DND-41 (cell line): Measurements from ENCODE around the gene FCER1G.

Experiments
- ATAC-seq: fragments of 200-7000 bp; cut with Tn5 transposase; 3 replicates; pipeline ENCODE4 v1.9.1; 2021; ENCODE audit warnings: low read depth; ENCODE audit not compliant: insufficient read depth
- DNase-seq: peaks from one replicate; pipeline ENCODE4 v3.0.0-alpha.2; 2020
- H2AFZ ChIP-seq: 2 replicates; pipeline ENCODE4 v1.6.0; 2012; ENCODE audit warnings: low read depth, low read length
- H3K27ac ChIP-seq: 2 replicates; pipeline ENCODE4 v1.5.1; 2012; ENCODE audit warnings: low read length, inconsistent platforms
- H3K27me3 ChIP-seq: fragments of 200-600 bp; sonication (generic); 2 replicates; pipeline ENCODE4 v1.6.0; 2012; ENCODE audit warnings: low read length, mild to moderate bottlenecking, inconsistent platforms; ENCODE audit not compliant: insufficient read depth, poor library complexity
- H3K36me3 ChIP-seq: 2 replicates; pipeline ENCODE4 v1.5.1; 2012; ENCODE audit warnings: low read length, inconsistent platforms; ENCODE audit not compliant: insufficient read depth
- H3K4me1 ChIP-seq: 2 replicates; pipeline ENCODE4 v1.5.1; 2012; ENCODE audit warnings: mild to moderate bottlenecking, low read length; ENCODE audit not compliant: insufficient read depth
- H3K4me2 ChIP-seq: 2 replicates; pipeline ENCODE4 v1.6.0; 2012; ENCODE audit warnings: mild to moderate bottlenecking, moderate library complexity, low read length, inconsistent platforms; ENCODE audit not compliant: insufficient read depth
- H3K4me3 ChIP-seq, 2 experiments: fragments of 200-600 bp in 1 of 2; shearing (Covaris generic) in 1 of 2; 2 replicates each; pipeline ENCODE4 v1.5.1; 2012 to 2016; ENCODE audit warnings: inconsistent platforms in 2 of 2, low read length in 2 of 2, mild to moderate bottlenecking in 2 of 2, low read depth in 1 of 2, moderate library complexity in 1 of 2
- H3K79me2 ChIP-seq: 2 replicates; pipeline ENCODE4 v1.6.0; 2012; ENCODE audit warnings: low read length, inconsistent platforms; ENCODE audit not compliant: insufficient read depth
- H3K9ac ChIP-seq: 2 replicates; pipeline ENCODE4 v1.6.0; 2012; ENCODE audit warnings: low read depth, mild to moderate bottlenecking, inconsistent platforms, low read length, moderate library complexity
- H3K9me3 ChIP-seq: 2 replicates; pipeline ENCODE4 v1.5.1; 2012; ENCODE audit warnings: low read length, moderate library complexity, mild to moderate bottlenecking, inconsistent platforms; ENCODE audit not compliant: insufficient read depth, severe bottlenecking
- H4K20me1 ChIP-seq: 2 replicates; pipeline ENCODE4 v1.6.0; 2012; ENCODE audit warnings: low read length; ENCODE audit not compliant: insufficient read depth
- EZH2 ChIP-seq: IDR thresholded peaks from 3 replicates; pipeline ENCODE4 v1.6.1; 2012; ENCODE audit warnings: borderline replicate concordance, low read depth, mild to moderate bottlenecking, moderate library complexity, low read length, inconsistent platforms; ENCODE audit not compliant: severe bottlenecking
- TF ChIP-seq, protein P1 (sequence below): IDR thresholded peaks from 2 replicates; pipeline ENCODE4 v1.5.1; 2012; ENCODE audit warnings: borderline replicate concordance, low read length, moderate library complexity, mild to moderate bottlenecking; ENCODE audit not compliant: poor library complexity, severe bottlenecking; ENCODE audit errors: extremely low read depth

FCER1G gene

DNA sequence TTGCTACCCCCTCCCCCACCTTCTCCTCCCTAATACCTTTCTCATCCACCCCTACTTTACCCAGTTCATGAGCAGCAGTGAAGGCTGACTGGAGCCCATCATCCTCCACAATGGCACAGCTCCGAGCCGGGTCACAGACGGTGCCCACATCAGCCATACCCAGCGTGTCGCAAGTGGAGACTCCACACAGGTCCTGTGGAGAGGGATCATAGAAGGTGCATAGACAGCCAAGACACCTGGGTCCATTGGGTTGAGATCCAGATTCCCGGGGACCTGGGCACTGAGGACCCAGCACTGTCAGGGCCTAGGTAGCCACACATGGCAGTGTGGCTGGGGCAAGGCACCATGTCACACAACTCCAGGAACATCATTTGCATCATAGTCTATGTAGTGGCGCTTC is 19.0 kb upstream of the FCER1G start:
- H3K9ac ChIP-seq, result no peak overlapping the region
- no peak overlapping the region for H3K4me2 ChIP-seq
- ATAC-seq (no peak), DNase-seq (no peak)
- no peak overlapping the region for H3K4me3 ChIP-seq
- H3K4me1 ChIP-seq, result peaks cover 6% of the 10 kb centered on the region
- no peaks in the 10 kb centered on the region for H3K9me3 ChIP-seq
- no peak for TF ChIP-seq EZH2
- TF ChIP-seq, protein P1, sequence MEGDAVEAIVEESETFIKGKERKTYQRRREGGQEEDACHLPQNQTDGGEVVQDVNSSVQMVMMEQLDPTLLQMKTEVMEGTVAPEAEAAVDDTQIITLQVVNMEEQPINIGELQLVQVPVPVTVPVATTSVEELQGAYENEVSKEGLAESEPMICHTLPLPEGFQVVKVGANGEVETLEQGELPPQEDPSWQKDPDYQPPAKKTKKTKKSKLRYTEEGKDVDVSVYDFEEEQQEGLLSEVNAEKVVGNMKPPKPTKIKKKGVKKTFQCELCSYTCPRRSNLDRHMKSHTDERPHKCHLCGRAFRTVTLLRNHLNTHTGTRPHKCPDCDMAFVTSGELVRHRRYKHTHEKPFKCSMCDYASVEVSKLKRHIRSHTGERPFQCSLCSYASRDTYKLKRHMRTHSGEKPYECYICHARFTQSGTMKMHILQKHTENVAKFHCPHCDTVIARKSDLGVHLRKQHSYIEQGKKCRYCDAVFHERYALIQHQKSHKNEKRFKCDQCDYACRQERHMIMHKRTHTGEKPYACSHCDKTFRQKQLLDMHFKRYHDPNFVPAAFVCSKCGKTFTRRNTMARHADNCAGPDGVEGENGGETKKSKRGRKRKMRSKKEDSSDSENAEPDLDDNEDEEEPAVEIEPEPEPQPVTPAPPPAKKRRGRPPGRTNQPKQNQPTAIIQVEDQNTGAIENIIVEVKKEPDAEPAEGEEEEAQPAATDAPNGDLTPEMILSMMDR, result no peak
- H3K79me2 ChIP-seq, result no peaks in the 10 kb centered on the region
- H3K36me3 ChIP-seq, result no peaks in the 10 kb centered on the region
- no peaks in the 10 kb centered on the region for H3K27me3 ChIP-seq
- no peaks in the 10 kb centered on the region for H4K20me1 ChIP-seq
- no peak overlapping the region for H2AFZ ChIP-seq
- H3K27ac ChIP-seq, result no peak overlapping the region

DNA sequence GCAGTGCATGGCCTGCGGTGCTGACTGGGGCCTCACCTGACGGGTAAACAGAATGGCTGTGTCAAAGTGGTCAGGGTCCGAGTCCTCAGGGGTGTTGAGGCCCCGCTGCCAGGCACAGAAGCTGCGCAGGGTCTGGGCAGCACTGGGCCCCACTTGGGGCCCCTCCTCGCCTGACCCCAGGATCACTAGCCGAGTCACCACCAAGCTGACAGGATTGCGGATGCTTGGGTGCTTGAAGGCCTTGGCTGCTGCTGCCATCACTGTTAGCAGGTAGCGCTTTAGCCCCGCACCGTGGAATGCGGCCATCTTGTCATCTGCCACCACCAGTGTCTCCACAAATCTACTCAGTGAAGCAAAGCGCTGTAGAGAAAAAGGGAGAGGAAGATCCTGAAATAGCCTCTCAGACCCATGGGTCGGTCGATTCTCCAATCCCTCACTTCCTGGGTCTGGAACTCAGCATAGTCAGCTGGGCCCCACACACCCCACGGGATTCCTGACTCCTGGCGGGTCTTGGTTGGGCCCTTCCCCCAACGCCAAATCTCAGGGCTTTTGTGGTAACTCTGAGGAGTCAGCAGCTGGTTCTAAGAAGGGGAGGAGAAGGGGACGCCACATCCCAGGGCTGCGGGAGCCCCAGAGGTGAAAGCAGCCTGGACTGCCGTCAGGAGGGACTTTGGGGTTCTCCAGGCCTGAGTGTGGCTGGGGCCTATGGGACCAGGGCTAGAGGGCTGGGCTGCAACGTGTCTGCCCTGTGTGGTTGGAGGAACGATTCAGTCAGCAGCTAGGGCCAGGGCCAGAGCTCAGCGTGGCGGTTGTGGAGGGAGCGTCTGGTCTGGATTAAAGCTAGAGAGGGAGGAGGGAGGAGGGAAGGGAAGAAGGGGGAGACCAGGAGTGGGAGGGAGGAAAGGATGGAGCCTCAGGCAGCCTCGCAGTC is 18.3 kb upstream of the FCER1G start:
- no peaks in the 10 kb centered on the region for H3K79me2 ChIP-seq
- H3K27ac ChIP-seq, result no peak overlapping the region
- no peak overlapping the region for H3K4me2 ChIP-seq
- ATAC-seq (no peak), DNase-seq (no peak)
- TF ChIP-seq, protein P1, result no peak
- TF ChIP-seq EZH2, result no peak
- no peaks in the 10 kb centered on the region for H3K27me3 ChIP-seq
- no peak overlapping the region for H3K9ac ChIP-seq
- H4K20me1 ChIP-seq, result no peaks in the 10 kb centered on the region
- H3K4me3 ChIP-seq, result no peak overlapping the region
- no peak overlapping the region for H2AFZ ChIP-seq
- H3K4me1 ChIP-seq, result peaks cover 13% of the 10 kb centered on the region
- no peaks in the 10 kb centered on the region for H3K9me3 ChIP-seq
- no peaks in the 10 kb centered on the region for H3K36me3 ChIP-seq

DNA sequence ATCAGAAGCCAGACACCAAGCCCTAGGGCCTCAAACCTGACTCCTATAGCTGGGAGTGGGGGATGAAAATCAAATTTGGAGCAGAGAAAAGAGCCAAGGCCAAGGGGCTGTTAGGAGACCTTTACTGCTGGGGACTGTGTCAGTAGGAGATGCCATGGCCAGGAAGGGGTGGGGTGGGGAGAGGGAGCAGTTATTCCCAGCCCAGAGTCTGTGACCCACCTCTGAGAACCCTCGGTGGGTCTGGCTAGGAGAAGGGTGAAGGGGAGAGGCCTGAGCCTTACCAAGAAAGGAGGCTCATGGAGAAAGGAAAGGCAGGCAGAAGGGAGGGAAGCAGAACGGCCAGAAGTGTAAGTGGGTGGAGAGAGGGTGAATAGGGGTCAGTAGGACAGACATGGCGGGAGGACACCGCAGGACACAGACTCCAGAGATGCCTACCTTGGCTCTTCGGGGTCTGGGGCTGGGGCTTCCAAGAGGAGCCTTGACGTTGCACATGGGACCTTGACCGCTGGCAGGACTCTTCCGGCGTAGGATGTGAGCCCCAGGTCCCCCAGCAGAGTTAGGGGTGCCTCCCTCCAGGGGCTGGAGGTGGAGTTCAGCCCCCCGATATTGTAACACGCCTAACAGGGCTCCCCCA is 17.4 kb upstream of the FCER1G start:
- Histone ChIP-seq H3K79me2 (peaks cover 5% of the 10 kb centered on the region), H3K27me3 (no peaks in the 10 kb centered on the region), H2AFZ (no peak overlapping the region), H3K4me1 (peaks cover 14% of the 10 kb centered on the region), H3K9me3 (no peaks in the 10 kb centered on the region), H4K20me1 (no peaks in the 10 kb centered on the region), H3K36me3 (no peaks in the 10 kb centered on the region; the same call in 1 of the 2 replicates), H3K9ac (no peak overlapping the region), H3K27ac (no peak overlapping the region), H3K4me3 (no peak overlapping the region), H3K4me2 (no peak overlapping the region)
- no peak for ATAC-seq
- no peak for TF ChIP-seq EZH2
- TF ChIP-seq, protein P1, result no peak
- no peak for DNase-seq
